SK-N-SH (cell line): ENCODE results near the gene TIMM21. TPM values are rescaled to one million over a fixed set of nuclear protein-coding genes. Genes with fewer than 3 reads are reported as not detected.

Experiments used
- CTCF ChIA-PET: fragments of 300-600, 350-600 bp; formaldehyde crosslinking; extraction: SDS; loops from one replicate; lab custom pipeline; 2021; lab: Yijun Ruan, JAX
- POLR2A ChIA-PET: fragments of 350-600 bp; sonication (Branson Sonifier 250); formaldehyde crosslinking; extraction: SDS; loops from one replicate; lab custom pipeline; 2020; ENCODE audit warnings: antibody characterized with exemption, inconsistent platforms; lab: Yijun Ruan, JAX
- DNase-seq: peaks from one replicate; pipeline ENCODE4 v3.0.0; 2012
- H2AFZ ChIP-seq: fragments of 200-600 bp; sonication (generic); 2 replicates; pipeline ENCODE4 v1.8.1; 2016; ENCODE audit warnings: antibody characterized with exemption, mild to moderate bottlenecking, low read depth
- H3F3A ChIP-seq: fragments of 200-600 bp; sonication (generic); replicated peaks from 2 replicates; pipeline ENCODE3; 2016; ENCODE audit warnings: antibody characterized with exemption, mild to moderate bottlenecking; ENCODE audit not compliant: insufficient read depth
- H3K27ac ChIP-seq, 2 experiments: fragments of 200-500 bp in 1 of 2; fragments of 200-600 bp in 1 of 2; sonication (Bioruptor generic) in 1 of 2; sonication (generic), shearing (Covaris generic) in 1 of 2; 2 replicates each; pipeline versions ENCODE4 v1.5.1 to v1.6.1; 2014 to 2016; ENCODE audit warnings: low read depth in 2 of 2, inconsistent platforms in 1 of 2, low read length in 1 of 2, mild to moderate bottlenecking in 1 of 2, mixed read lengths in 1 of 2
- H3K27me3 ChIP-seq: fragments of 200-600 bp; sonication (generic), shearing (Covaris generic); 2 replicates; pipeline ENCODE4 v1.6.1; 2016; ENCODE audit warnings: mixed run types; ENCODE audit not compliant: insufficient read depth
- H3K36me3 ChIP-seq, 2 experiments: fragments of 200-500 bp in 1 of 2; fragments of 200-600 bp in 1 of 2; sonication (Bioruptor generic) in 1 of 2; sonication (generic) in 1 of 2; replicated peaks in 1 of 2; 2 replicates each; pipeline versions ENCODE3 to v1.5.1; 2014 to 2016; ENCODE audit warnings: low read length in 1 of 2, mild to moderate bottlenecking in 1 of 2; ENCODE audit not compliant: insufficient read depth in 2 of 2, control insufficient read depth in 1 of 2
- H3K4me1 ChIP-seq, 2 experiments: fragments of 200-500 bp in 1 of 2; fragments of 200-600 bp in 1 of 2; sonication (Bioruptor generic) in 1 of 2; sonication (generic), shearing (Covaris generic) in 1 of 2; 2 replicates each; pipeline versions ENCODE4 v1.5.1 to v1.6.1; 2014 to 2016; ENCODE audit warnings: low read depth in 1 of 2, low read length in 1 of 2, mixed run types in 1 of 2; ENCODE audit not compliant: insufficient read depth in 2 of 2, control insufficient read depth in 1 of 2
- H3K4me2 ChIP-seq: fragments of 200-600 bp; sonication (generic), shearing (Covaris generic); 2 replicates; pipeline ENCODE4 v1.6.1; 2017; ENCODE audit warnings: mixed run types
- H3K4me3 ChIP-seq, 2 experiments: fragments of 200-500 bp in 1 of 2; fragments of 200-600 bp in 1 of 2; sonication (Bioruptor generic) in 1 of 2; sonication (generic), shearing (Covaris generic) in 1 of 2; 2 replicates each; pipeline versions ENCODE4 v1.5.1 to v1.8.1; 2014 to 2016; ENCODE audit warnings: low read depth in 2 of 2, inconsistent platforms in 1 of 2, low read length in 1 of 2, mild to moderate bottlenecking in 1 of 2, mixed read lengths in 1 of 2, moderate library complexity in 1 of 2
- H3K79me2 ChIP-seq: fragments of 200-600 bp; sonication (generic); 2 replicates; pipeline ENCODE4 v1.8.1; 2017; ENCODE audit warnings: mild to moderate bottlenecking; ENCODE audit not compliant: insufficient read depth
- H3K9ac ChIP-seq: fragments of 200-600 bp; sonication (generic); 2 replicates; pipeline ENCODE4 v1.6.1; 2017; ENCODE audit warnings: mixed run types
- H3K9me2 ChIP-seq: fragments of 200-600 bp; sonication (generic); 2 replicates; pipeline ENCODE4 v1.6.1; 2017; ENCODE audit warnings: mixed run types
- H3K9me3 ChIP-seq: fragments of 200-600 bp; sonication (generic); 2 replicates; pipeline ENCODE4 v1.6.1; 2017; ENCODE audit warnings: mixed run types, mild to moderate bottlenecking, moderate library complexity
- H4K20me1 ChIP-seq: fragments of 200-600 bp; sonication (generic); 2 replicates; pipeline ENCODE4 v1.6.1; 2017; ENCODE audit warnings: mild to moderate bottlenecking, mixed run types; ENCODE audit not compliant: insufficient read depth
- CHD2 ChIP-seq: fragments of 150-350 bp; IDR thresholded peaks from 2 replicates; pipeline ENCODE4 v1.6.1; 2018; ENCODE audit warnings: low read length; ENCODE audit not compliant: partially characterized antibody
- ELF1 ChIP-seq: IDR thresholded peaks from 2 replicates; pipeline ENCODE4 v1.4.0; 2012
- EP300 ChIP-seq, 2 experiments: IDR thresholded peaks; 2 replicates each; pipeline versions ENCODE4 v1.4.0 to v1.6.1; 2012; ENCODE audit warnings: borderline replicate concordance in 1 of 2, low read depth in 1 of 2, low read length in 1 of 2
- FOSL2 ChIP-seq: IDR thresholded peaks from 2 replicates; pipeline ENCODE4 v1.4.0; 2012; ENCODE audit warnings: low read depth, mild to moderate bottlenecking, moderate library complexity, borderline replicate concordance
- FOXJ3 ChIP-seq: sonication (generic); formaldehyde crosslinking; IDR thresholded peaks from 2 replicates; pipeline ENCODE4 v1.5.1; 2020; ENCODE audit warnings: mild to moderate bottlenecking, missing genetic modification reagents
- GABPA ChIP-seq: IDR thresholded peaks from 2 replicates; pipeline ENCODE4 v1.4.0; 2012; ENCODE audit warnings: low read depth, mild to moderate bottlenecking
- GATA2 ChIP-seq: sonication (generic); formaldehyde crosslinking; IDR thresholded peaks from 2 replicates; pipeline ENCODE4 v1.5.0; 2020; ENCODE audit warnings: mild to moderate bottlenecking, missing genetic modification reagents
- MAX ChIP-seq: IDR thresholded peaks from 2 replicates; pipeline ENCODE4 v1.4.0; 2012; ENCODE audit warnings: low read depth
- MEF2A ChIP-seq: IDR thresholded peaks from 2 replicates; pipeline ENCODE4 v1.4.0; 2012; ENCODE audit warnings: low read depth, borderline replicate concordance
- MXI1 ChIP-seq: IDR thresholded peaks from 2 replicates; pipeline ENCODE4 v1.6.1; 2012; ENCODE audit warnings: mild to moderate bottlenecking, low read depth, low read length, improper control_type of control experiment
- NFIC ChIP-seq: IDR thresholded peaks from 2 replicates; pipeline ENCODE4 v1.4.0; 2012; ENCODE audit warnings: borderline replicate concordance
- NRF1 ChIP-seq: IDR thresholded peaks from 2 replicates; pipeline ENCODE4 v1.6.1; 2012; ENCODE audit warnings: low read depth, mild to moderate bottlenecking, low read length
- POLR2AphosphoS5 ChIP-seq: IDR thresholded peaks from 2 replicates; pipeline ENCODE4 v1.6.1; 2012; ENCODE audit warnings: low read depth, low read length
- RAD21 ChIP-seq: IDR thresholded peaks from 2 replicates; pipeline ENCODE4 v1.6.1; 2012; ENCODE audit warnings: mild to moderate bottlenecking, low read length
- RCOR1 ChIP-seq: fragments of 150-350 bp; IDR thresholded peaks from 2 replicates; pipeline ENCODE4 v1.6.1; 2017; ENCODE audit warnings: antibody characterized with exemption, low read length
- RFX5 ChIP-seq: IDR thresholded peaks from 2 replicates; pipeline ENCODE4 v1.6.1; 2012; ENCODE audit warnings: mild to moderate bottlenecking, improper control_type of control experiment, low read length
- RXRA ChIP-seq: IDR thresholded peaks from 2 replicates; pipeline ENCODE4 v1.4.0; 2012; ENCODE audit warnings: low read depth, mild to moderate bottlenecking, borderline replicate concordance
- SIN3A ChIP-seq: IDR thresholded peaks from 2 replicates; pipeline ENCODE4 v1.6.1; 2012; ENCODE audit warnings: low read depth, mild to moderate bottlenecking, low read length, moderate library complexity, borderline replicate concordance
- TAF1 ChIP-seq: IDR thresholded peaks from 2 replicates; pipeline ENCODE4 v1.6.1; 2012; ENCODE audit warnings: low read depth, mild to moderate bottlenecking, low read length, moderate library complexity, borderline replicate concordance
- TCF12 ChIP-seq: IDR thresholded peaks from 2 replicates; pipeline ENCODE4 v1.4.0; 2012
- TEAD4 ChIP-seq: IDR thresholded peaks from 2 replicates; pipeline ENCODE4 v1.4.0; 2012; ENCODE audit warnings: mild to moderate bottlenecking, borderline replicate concordance; ENCODE audit not compliant: insufficient read depth
- YY1 ChIP-seq: IDR thresholded peaks from 2 replicates; pipeline ENCODE4 v1.4.0; 2012; ENCODE audit warnings: low read depth, mild to moderate bottlenecking
- WGBS: methylation state at CpG from one replicate; pipeline ENCODE4 v1.1.6; 2017; ENCODE audit warnings: low lambda C conversion rate; 5-methylcytosine and 5-hydroxymethylcytosine counted together
- polyA plus RNA-seq, 3 experiments: library from polyadenylated mRNA; depleted of rRNA; stranded (reverse); fragments of >200 nt; gene quantifications; 2 replicates each; pipeline ENCODE4 v1.2.3, GENCODE V29; 2012
- TF ChIP-seq, protein P1 (sequence below): fragments of 150-350 bp; IDR thresholded peaks from 2 replicates; pipeline ENCODE4 v1.6.1; 2017; ENCODE audit warnings: antibody characterized with exemption, low read length, low read depth, borderline replicate concordance
- TF ChIP-seq, protein P2 (sequence below): IDR thresholded peaks from 2 replicates; pipeline ENCODE4 v1.4.0; 2012; ENCODE audit warnings: low read depth, borderline replicate concordance
- TF ChIP-seq, protein P3 (sequence below): IDR thresholded peaks from 2 replicates; pipeline ENCODE4; 2012
- TF ChIP-seq, protein P4 (sequence below): fragments of 150-350 bp; IDR thresholded peaks from 2 replicates; pipeline ENCODE4 v1.6.1; 2016; ENCODE audit warnings: mild to moderate bottlenecking, low read depth, low read length

TIMM21 gene, protein sequence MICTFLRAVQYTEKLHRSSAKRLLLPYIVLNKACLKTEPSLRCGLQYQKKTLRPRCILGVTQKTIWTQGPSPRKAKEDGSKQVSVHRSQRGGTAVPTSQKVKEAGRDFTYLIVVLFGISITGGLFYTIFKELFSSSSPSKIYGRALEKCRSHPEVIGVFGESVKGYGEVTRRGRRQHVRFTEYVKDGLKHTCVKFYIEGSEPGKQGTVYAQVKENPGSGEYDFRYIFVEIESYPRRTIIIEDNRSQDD
- 27.6 and 41.1 TPM in 2 replicates for polyA plus RNA-seq (2012; rRNA removed)
- 39.1 and 39.6 TPM in 2 replicates for polyA plus RNA-seq (2012; cell fraction: cytosol; rRNA removed)
- polyA plus RNA-seq (2012; cell fraction: nucleus; rRNA removed): 17.8 and 38.1 TPM in 2 replicates

DNA sequence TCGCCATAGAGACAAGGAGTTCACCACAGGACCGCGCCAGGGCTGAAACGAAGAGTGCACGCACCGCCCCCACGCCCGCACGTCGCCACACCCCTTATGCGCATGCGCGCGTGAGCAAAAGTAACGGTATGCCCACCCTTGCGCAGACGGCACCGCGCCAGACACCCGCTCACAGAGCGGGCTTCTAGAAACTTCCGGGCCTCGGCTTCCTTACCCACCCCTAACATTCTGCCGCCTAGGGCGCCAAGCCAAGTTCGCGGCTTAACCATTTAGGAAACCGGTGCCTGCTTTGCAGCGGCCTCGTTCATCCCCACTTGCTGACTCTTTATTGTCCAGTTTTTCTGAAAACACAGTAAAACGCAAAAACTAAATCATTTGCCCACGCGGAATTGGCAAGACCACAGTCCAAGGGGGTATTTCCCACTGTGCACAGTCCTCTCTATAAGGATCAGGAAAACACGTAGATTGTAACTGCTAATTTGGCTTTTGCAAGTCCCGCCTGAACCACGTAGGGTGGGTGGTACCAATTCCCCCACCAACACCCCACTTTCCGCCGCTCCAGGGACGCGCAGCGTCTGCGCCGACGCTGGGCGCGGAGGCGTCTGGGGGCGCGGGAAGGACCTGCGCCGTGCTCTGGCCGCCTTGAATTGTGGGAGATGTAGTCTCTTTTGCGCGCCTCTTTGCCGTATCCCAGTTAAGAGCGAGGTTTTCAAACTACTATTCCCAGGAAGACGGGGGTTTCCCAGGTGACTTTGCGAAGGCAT, at the start of gene TIMM21, which contains the start of gene FBXO15:
Gene TIMM21, plus strand, starts transcription at position 745 of the 764 bp plus-strand sequence. CDS start 286 bp downstream, outside the sequence.
Gene FBXO15, minus strand, starts transcription at position 56 of the 764 bp plus-strand sequence. Its CDS starts 49 bp downstream, at position 7.
- Histone ChIP-seq H3K9ac (peak within 1 kb of the TSS; percentile 85), H3K9me3 (no peaks in the 10 kb centered on the region), H3K4me1 (peaks cover 12 to 16% of the 10 kb centered on the region in 2 experiments; a peak in 3 of 4 replicates), H3F3A (peaks cover 7% of the 10 kb centered on the region), H3K9me2 (no peaks in the 10 kb centered on the region), H3K4me3 (peak within 1 kb of the TSS; percentile 87 to 97), H3K27ac (peak within 1 kb of the TSS; percentile 91 to 99), H3K27me3 (no peaks in the 10 kb centered on the region), H4K20me1 (no peaks in the 10 kb centered on the region), H3K36me3 (peaks cover 0 to 13% of the 10 kb centered on the region in 2 experiments), H2AFZ (peak within 1 kb of the TSS; percentile 100), H3K4me2 (peak within 1 kb of the TSS; percentile 96), H3K79me2 (peaks cover 41% of the 10 kb centered on the region)
- WGBS: under 1% methylated on average over 33 of the region's 58 CpGs
- peak; percentile 95 for DNase-seq
- ChIA-PET CTCF (no interaction called here), POLR2A (no interaction called here)
- TF ChIP-seq POLR2AphosphoS5: peak; percentile 71
- no peak for TF ChIP-seq RFX5
- peak; percentile 93 for TF ChIP-seq YY1
- TF ChIP-seq, protein P1, sequence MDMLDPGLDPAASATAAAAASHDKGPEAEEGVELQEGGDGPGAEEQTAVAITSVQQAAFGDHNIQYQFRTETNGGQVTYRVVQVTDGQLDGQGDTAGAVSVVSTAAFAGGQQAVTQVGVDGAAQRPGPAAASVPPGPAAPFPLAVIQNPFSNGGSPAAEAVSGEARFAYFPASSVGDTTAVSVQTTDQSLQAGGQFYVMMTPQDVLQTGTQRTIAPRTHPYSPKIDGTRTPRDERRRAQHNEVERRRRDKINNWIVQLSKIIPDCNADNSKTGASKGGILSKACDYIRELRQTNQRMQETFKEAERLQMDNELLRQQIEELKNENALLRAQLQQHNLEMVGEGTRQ: no peak
- peak; percentile 83; the same call in 1 of the 2 replicates for TF ChIP-seq SIN3A
- TF ChIP-seq GATA2 (CRISPR knock-in tag): no peak
- TF ChIP-seq, protein P2, sequence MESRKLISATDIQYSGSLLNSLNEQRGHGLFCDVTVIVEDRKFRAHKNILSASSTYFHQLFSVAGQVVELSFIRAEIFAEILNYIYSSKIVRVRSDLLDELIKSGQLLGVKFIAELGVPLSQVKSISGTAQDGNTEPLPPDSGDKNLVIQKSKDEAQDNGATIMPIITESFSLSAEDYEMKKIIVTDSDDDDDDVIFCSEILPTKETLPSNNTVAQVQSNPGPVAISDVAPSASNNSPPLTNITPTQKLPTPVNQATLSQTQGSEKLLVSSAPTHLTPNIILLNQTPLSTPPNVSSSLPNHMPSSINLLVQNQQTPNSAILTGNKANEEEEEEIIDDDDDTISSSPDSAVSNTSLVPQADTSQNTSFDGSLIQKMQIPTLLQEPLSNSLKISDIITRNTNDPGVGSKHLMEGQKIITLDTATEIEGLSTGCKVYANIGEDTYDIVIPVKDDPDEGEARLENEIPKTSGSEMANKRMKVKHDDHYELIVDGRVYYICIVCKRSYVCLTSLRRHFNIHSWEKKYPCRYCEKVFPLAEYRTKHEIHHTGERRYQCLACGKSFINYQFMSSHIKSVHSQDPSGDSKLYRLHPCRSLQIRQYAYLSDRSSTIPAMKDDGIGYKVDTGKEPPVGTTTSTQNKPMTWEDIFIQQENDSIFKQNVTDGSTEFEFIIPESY: no peak
- TF ChIP-seq GABPA: peak; percentile 39
- TF ChIP-seq TCF12: peak; percentile 23; the same call in 1 of the 2 replicates
- no peak for TF ChIP-seq FOSL2
- no peak for TF ChIP-seq RCOR1
- no peak; the same call in none of the 2 replicates for TF ChIP-seq TAF1
- no peak for TF ChIP-seq TEAD4
- TF ChIP-seq RXRA: no peak
- TF ChIP-seq MEF2A: no peak
- TF ChIP-seq, protein P3, sequence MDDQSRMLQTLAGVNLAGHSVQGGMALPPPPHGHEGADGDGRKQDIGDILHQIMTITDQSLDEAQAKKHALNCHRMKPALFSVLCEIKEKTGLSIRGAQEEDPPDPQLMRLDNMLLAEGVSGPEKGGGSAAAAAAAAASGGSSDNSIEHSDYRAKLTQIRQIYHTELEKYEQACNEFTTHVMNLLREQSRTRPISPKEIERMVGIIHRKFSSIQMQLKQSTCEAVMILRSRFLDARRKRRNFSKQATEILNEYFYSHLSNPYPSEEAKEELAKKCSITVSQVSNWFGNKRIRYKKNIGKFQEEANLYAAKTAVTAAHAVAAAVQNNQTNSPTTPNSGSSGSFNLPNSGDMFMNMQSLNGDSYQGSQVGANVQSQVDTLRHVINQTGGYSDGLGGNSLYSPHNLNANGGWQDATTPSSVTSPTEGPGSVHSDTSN: no peak
- TF ChIP-seq FOXJ3 (CRISPR knock-in tag): no peak
- peak; percentile 90 for TF ChIP-seq CHD2
- peak; percentile 72 for TF ChIP-seq NFIC
- TF ChIP-seq ELF1: peak; percentile 55
- TF ChIP-seq NRF1: peak; percentile 95
- TF ChIP-seq, protein P4, sequence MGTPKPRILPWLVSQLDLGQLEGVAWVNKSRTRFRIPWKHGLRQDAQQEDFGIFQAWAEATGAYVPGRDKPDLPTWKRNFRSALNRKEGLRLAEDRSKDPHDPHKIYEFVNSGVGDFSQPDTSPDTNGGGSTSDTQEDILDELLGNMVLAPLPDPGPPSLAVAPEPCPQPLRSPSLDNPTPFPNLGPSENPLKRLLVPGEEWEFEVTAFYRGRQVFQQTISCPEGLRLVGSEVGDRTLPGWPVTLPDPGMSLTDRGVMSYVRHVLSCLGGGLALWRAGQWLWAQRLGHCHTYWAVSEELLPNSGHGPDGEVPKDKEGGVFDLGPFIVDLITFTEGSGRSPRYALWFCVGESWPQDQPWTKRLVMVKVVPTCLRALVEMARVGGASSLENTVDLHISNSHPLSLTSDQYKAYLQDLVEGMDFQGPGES: no peak
- TF ChIP-seq EP300 (IDR thresholded peaks at IDR 0.05; ENCODE audit: borderline replicate concordance in 1 of 2, low read depth in 1 of 2, low read length in 1 of 2): peak in 1 of 2 experiments; percentile 45; a peak in 2 of 4 replicates
- peak; percentile 95 for TF ChIP-seq MXI1
- TF ChIP-seq RAD21: no peak
- TF ChIP-seq MAX: peak; percentile 91
